GM19043 (cell line): ENCODE data around the gene RPRD2.
"Not testable (repeated sequence)": the region's sequence is repeated elsewhere in the genome, so short reads cannot be mapped to it uniquely, and the experiment has no call there.

Experiments
- ATAC-seq: cut with Tn5 transposase; IDR thresholded peaks from one replicate; pipeline ENCODE4 v1.9.1; 2021; ENCODE audit warnings: low read depth; ENCODE audit not compliant: unreplicated experiment

RPRD2 gene

DNA sequence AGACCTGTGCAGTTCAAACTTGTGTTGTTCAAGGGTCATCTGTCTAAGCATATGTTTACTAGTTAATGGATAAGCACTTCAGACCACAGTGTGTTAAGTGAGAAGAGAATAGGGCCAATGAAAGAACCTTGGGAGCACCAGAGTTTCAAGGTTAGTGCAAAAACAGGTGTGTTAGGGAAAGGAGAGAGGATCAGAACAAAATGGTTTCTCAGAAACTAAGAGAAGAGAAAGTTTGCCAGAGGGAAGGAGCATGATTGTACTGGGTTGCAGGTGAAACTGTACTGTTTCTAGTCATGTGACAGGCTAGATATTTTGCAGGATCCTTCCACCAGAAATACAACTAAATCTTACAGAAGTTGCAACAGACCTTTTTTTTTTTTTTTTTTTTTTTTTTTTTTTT lies 23.3 kb downstream of the RPRD2 start:
- ATAC-seq = no peak

DNA sequence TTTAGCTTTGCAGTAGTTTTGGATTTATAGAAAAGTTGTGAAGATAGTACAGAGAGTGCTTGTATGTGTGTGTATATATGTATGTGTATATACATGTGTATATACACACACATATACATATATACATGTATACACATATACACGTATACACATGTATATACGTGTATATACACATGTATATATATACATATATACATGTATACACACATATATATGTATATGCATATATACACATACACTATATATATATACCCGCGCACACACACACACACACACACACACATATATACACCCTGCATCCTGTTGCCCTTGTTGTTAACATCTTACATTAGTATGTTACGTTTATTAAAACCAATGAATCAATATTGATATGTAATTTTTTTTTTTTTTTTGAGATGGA lies 24.3 kb downstream of the RPRD2 start:
- no peak for ATAC-seq

DNA sequence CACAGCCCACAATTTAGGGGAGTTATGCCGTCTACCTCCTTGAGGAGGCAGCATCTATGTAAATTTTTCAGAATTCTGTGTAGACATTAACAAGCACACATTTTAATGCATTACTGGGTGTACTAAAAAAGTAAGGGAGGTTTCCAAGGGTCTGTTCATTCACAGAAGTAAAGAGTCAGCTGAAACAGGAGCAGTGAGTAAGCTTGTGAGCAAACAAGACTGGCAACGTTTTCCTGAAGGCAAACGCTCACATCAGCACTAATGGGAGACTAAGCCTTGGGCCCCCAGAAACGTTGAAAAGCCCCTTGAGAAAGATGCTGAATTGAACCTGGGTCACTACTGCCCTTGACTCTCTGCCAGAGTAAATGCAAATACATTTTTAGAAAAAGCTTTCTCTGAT lies 25.7 kb downstream of the RPRD2 start:
- ATAC-seq = no peak

DNA sequence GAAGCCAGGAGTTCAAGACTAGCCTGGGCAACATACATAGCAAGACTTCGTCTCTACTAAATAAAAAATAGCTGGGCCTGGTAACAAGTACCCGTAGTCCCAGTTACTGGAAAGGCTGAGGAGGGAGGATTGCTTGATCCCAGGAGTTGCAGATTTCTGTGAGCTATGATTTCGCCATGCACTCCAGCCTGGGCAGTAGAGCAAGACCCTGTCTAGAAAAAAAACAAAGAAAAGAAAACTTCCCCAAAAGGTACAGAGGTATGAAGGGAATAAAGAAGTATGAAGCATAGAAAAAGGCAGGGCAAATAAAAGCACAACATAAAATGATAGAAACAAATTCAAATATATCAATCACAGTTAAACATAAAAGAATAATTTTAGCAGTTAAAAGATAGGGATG lies 28.7 kb downstream of the RPRD2 start:
- no peak for ATAC-seq

DNA sequence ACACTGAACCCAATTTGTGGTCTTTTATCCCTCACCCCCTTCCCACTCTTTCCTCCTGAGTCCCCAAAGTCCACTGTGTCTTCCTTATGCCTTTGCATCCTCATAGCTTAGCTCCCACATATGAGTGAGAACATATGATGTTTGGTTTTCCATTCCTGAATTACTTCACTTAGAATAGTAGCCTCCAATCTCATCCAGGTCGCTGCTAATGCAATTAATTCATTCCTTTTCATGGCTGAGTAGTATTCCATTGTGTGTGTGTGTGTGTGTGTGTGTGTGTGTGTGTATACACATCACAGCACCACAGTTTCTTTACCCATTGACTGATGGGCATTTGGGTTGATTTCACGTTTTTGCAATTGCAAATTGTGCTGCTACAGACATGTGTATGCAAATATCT lies 31.2 kb downstream of the RPRD2 start:
- ATAC-seq = not testable (repeated sequence)

DNA sequence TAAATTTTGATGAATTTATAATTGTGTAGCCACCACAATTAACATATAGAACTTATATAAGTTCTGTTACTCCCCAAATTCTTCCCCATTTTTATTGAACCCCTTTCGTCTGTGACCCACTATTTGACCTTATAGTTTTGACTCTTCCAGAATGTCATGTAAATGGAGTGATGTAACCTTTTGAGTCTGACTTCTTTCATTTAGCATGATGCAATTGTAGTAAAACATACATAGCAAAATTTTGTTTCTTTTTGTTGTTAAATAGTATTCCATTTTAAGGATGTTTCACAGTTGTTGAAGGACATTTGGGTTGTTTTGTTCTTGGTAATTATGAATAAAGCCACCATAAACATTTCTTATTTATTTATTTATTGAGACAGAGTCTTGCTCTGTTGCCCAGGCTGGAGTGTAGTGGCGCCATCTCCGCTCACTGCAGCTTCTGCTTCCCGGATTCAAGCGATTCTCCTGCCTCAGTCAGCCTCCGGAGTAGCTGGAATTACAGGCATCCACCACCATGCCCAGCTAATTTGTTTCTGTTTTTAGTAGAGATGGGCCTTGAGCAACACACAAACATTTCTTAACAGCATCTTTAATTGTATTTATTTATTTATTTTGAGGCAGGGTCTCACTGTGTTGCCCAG lies 33.6 kb downstream of the RPRD2 start:
- no peak for ATAC-seq

DNA sequence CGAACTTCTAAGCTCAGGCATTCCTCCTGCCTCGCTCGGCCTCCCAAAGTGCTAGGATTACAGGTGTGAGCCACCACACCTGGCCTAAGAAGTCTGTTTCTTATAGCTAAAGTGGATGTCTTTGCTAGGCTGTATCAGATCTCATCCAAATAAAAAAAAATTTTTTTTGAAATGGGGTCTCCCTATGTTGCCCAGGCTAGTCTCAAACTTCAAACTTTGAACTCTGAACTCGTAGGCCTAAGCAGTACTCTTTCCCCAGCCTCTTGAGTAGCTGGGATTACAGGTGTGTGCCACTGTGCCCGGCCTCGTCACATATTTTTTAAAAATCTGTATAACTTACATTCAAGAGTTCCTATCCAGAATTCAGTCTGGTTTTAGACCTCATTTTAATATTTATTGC lies 40.5 kb downstream of the RPRD2 start:
- ATAC-seq = no peak

DNA sequence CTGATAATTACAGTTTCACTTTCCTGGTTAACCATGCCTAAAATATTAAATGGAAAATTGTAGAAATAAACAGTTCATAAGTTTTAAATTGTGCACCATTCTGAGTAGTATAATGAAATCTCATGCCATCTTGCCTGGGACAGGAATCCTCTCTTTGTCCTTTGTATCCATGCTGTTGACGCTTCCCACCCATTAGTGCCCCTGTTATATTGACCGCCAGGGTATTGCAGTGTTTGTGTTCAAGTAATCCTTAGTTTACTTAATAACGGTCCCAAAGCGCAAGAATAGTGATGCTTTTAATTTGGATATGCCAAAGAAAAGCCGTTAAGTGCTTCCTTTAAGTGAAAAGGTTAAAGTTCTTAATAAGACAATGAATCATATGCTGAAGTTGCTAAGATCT lies 41.7 kb downstream of the RPRD2 start:
- ATAC-seq = no peak

DNA sequence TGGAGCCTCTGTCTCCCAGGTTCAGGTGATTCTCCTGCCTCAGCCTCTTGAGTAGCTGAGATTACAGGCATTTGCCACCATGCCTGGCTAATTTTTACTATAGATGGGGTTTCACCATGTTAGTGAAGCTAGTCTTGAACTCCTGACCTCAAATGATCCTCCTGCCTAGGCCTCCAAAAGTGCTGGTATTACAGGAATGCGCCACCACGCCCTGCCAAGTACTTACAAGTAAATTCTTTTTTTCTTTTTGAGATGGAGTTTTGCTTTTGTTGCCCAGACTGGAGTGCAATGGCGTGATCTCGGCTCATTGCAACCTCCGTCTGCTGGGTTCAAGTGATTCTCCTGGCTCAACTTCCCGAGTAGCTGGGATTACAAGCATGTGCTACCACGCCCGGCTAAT lies 42.5 kb downstream of the RPRD2 start:
- no peak for ATAC-seq

DNA sequence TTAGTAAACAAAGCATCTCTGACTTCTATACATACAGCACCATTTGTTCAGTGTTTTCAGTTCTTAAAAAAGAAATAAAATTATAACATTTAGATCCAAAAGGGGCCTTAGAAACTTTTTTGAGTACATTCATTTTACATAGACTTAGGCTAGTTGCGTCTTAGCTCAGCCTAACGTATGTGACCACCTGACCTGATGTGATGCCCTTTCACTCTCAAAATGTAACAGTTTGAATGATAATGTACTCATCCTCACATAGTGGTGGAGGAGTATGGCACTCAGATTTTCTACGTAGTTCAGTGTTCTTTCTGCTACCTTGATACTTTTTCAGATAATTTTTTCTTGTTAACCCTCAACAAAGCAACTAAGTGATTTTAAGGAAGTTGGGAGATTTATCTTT lies 43.4 kb downstream of the RPRD2 start:
- ATAC-seq = no peak

DNA sequence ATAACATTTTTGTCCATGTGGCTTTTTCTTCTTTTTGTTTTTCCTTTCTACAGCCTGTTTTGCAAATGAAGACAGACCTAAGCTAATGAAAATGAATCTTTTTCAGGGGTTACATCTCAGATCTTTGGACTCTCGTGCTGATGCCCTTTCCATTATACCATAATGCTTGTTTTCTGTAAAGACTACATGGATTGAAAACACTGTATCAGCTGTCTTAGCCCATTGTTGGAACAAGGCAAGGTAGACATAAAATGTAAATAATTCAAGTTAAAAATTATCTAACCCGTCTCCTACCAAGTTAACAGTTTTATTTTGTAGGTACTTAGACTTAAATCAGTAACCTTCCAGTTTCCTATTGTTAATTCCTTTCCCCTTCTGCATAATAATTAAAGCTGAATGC lies 44.9 kb downstream of the RPRD2 start:
- no peak for ATAC-seq

DNA sequence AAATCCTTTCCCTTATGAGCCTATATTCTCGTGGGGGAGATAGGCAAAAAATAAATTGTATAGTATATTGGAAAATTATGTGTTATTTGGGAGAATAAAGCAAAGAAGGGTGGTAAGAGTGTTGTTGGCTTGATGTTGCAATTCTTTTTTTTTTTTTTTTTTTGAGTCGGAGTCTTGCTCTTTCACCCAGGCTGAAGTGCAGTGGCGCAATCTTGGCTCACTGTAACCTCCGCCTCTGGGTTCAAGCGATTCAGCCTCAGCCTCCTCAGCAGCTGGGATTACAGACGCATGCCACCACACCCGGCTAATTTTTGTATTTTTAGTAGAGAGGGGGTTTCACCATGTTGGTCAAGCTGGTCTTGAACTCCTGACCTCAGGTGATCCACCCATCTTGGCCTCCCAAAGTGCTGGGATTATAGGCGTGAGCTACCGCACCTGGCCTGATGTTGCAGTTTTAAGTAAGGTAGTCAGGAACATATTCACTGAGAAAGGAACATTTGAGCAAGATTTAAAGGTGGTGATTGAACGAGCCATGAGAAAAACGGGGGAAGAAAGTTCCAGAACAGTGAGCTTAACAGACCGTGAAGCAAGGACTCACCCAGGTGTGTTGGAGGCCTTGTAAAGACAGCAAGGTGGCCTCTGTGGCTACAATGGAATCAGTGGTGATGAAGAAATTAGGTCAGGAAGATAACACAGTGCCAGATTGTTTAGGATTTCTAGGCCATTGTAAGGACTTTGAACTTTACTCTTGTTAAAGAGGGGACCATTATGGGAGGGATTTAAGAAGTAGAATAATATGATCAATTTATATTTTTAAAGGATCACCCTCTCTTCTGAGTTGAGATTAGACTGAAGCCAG lies 45.8 kb downstream of the RPRD2 start:
- ATAC-seq = no peak

DNA sequence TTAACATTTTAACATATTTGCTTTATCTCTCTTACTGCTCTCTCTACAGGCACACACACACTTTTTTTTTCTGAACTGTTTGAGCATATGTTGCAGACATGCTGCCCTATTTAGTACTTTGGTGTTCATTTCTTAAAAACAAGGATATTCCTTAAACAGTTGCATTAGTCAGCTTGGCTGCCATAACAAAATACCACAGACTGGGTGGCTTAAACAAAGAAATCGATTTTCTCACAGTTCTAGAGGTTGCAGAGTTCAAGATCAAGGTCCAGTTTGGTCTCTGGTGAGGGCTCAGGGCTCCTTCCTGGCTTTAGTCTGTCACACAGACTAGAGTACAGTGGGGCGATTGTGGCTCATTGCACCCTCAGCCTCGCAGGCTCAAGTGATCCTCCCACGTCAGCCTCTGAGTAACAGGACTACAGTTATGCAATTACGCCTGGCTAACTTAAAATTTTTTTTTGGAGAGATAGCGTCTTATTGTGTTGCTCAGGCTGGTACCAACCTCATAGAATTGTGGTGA lies 46.7 kb downstream of the RPRD2 start:
- ATAC-seq = no peak

DNA sequence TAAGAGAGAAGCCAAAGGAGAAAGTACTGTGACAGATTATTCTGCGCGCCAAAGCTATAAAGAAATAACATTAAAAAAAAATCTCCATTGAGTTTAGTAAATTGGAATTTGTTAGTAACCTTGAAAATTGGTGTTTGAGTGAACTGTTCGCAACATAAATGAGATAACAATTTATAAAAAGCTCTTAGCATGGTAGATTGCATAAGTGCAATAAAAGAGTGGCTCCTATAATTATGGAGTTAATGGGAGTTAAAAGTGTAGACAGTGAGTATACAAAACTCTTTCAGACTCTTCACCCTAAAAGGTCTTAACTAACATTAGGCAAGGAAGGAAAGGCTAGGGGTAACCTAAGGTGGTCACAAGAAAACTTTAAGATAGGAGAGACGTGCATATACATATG lies 50.6 kb downstream of the RPRD2 start:
- no peak for ATAC-seq

DNA sequence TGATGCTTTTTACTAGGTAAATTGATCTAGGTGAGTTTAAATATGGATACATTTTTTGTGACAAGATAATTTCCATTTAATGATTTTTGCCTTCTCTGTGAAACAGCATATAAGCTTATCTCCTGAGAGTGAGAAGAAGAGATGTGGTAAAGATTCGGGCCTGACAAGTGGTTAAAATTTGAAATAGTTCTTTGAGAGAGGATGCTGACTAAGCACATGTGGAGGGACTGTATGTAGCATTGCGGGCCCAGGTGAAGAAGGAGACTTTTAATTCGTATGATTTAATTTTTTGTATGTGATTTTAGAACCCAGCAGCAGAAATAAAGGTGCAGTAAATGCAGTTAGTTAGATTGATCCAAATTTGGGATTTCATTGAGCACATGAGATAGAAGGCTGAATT lies 51.9 kb downstream of the RPRD2 start:
- no peak for ATAC-seq

DNA sequence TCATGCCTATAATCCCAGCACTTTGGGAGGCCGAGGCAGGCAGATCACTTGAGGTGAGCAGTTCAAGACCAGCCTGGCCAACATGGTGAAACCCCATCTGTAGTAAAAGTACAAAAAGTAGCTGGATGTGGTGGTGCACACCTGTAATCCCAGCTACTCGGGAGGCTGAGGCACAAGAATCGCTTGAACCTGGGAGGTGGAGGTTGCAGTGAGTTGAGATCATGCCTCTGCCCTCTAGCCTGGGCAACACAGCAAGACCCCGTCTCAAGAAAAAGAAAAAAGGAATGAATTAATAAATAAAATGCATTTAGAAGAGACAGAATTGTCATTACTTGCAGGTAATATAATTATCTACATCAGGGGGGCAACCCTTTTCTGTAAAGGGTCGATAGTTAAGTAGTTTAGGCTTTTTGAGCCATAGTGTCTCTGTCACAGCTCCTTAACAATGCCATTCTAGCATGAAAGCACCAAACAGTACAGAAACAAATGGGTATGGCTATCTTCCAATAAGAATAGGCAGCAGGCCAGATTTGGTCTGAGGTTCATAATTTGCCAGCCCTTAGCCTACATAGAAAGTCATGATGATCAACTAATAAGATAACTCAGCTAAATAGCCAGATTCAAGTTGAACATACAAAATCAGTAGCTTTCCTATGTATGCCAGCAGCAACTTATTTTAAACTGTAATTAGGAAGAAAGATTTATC lies 56.8 kb downstream of the RPRD2 start:
- no peak for ATAC-seq

DNA sequence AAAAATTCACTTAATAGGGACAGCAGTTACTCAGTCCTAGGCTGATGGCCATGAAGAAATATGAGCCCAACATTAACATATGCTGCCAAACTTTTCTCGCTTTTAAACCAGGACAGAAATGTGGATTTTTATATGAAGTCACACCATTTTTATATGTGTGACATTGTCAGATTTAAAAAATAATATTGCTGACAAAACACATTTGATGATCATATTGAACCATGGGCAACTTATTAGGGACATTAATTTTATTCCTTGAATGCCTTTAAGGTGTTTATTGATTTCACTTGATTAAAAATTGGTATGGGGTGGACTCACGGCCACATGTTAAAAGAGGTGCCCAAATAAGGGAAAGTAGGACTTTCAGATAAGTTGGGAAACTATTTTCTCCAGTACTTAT lies 58.6 kb downstream of the RPRD2 start:
- ATAC-seq = no peak

DNA sequence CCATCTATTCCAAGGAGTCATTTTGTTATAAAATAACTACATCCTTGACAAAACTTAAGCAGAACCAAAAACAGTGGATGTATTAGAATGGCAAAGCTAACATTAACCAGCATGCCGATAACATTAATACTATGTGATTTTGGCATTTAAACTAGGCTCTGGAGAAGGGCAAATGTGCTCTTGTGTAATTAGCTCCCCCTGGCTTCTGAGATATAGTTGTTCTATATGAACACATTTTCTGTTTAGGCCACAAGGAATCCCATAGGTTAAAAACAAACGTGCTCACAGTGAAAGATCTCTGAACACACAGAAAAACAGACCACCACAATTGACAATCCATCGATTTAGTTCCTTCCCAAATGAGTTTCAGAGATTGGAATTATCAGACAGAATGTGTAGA lies 65.9 kb downstream of the RPRD2 start:
- ATAC-seq = no peak

DNA sequence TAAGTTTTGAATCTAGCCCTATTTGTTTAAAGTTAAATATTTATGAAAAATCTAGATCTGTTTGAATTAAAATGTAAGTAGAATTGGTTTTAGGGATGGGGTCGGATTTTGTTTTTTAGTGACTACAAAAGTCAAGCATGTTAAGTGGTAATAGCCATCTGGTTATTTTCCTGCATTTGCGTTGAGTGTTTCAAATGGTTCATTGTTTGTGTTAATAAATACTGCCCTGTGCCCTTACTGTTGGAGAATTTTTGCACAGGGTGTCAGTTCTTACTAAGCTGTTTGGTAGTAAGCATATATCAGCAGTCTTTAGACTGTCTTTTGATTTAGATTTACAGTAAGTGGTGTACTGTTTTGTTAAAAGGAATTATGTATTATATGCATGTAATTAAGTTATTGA lies 77.2 kb downstream of the RPRD2 start:
- ATAC-seq = no peak

DNA sequence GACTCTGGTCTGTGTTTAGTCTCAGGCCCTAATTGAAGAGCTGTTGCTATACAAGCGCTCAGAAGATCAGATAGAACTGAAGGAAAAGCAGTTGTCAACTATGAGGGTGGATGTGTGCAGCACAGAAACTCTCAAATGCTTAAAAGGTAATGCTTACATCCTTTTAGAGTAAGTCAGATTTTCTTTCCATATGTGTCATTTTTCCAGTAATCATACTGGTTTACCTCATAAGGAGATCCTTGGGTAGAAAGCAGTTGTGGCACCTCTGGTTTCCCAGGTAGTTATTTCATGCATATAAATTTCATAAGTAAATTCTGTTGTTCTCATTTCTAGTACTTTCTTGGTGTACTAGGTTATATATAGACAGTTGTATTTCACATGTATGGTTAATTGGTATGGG lies 80.3 kb downstream of the RPRD2 start:
- no peak for ATAC-seq

DNA sequence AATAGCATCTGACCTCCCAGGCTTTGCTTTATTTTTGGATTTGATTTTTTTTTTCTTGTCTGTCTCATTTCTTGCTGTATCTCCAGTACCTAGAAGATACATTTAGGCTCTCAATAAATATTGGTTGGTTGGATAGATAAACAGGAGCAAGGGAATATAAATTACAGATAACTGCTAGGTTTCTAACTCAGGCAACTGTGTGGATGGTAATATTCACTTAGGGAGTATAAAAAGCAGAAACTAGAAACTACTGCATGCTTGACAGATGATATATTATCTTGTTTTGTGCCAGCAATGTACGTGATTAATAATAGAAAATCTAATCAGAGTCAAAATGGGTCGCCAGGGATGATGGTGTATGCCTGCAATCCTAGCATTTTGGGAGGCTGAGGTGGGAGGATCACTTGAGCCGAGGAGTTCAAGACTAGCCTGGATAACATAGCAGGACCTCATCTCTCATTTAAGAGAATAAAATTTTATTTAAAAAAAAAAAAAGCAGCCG lies 92.2 kb downstream of the RPRD2 start:
- no peak for ATAC-seq
